ENCODE data around the gene KLHDC4. TPM values are rescaled to one million over a fixed set of nuclear protein-coding genes. Genes with fewer than 3 reads are reported as not detected.

KLHDC4 gene
- total RNA-seq, 1 experiment from 2014 or later = 50.7 TPM

DNA sequence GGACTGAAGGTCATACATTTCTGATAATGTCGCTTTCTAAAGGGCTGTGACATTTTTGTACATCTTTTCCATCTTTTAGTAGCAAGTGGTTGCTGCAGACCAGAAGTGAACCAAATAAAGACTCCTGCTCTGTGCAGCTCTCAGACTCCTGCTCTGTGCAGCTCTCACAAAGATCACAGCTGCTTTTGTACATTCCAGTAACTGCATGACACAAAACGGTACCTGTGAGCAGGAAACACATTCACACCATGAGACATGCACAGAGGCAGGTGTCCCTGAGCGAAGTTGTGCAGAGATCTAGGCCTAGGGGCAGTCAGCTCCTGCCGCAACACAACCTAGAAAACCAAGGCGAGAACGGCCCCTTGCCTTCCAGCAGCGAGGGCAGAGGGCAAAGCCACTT lies 67.5 kb downstream of the KLHDC4 start:
- ATAC-seq (no peak), DNase-seq (ENCODE audit: low read depth, low spot score) (no peak)
- BruUV-seq (replicated peaks) = no TSS peak
- POLR2A ChIA-PET = no interaction called here
- CTCF ChIA-PET = no interaction called here
- intact Hi-C loops (cut with micrococcal nuclease; ENCODE audit: unreplicated experiment) (no loop called here), in situ Hi-C loops (cut with HindIII; ENCODE audit: low pct_unique_long_range_greater_than_20kb, low sequenced_read_pairs) (no loop called here)
- Histone ChIP-seq H3K4me3 (ENCODE audit: low read depth in 2 of 2, low read length in 2 of 2) (no peak overlapping the region), H3K27ac (ENCODE audit: low read length) (no peak overlapping the region), H3K4me1 (ENCODE audit: control insufficient read depth, insufficient read depth, low read length) (no peaks in the 10 kb centered on the region), H3K9me3 (ENCODE audit: control insufficient read depth, insufficient read depth, low read depth, low read length) (no peaks in the 10 kb centered on the region), H3K36me3 (ENCODE audit: control insufficient read depth, insufficient read depth, low read length) (no peaks in the 10 kb centered on the region), H3K27me3 (ENCODE audit: control insufficient read depth, insufficient read depth, low read length) (no peaks in the 10 kb centered on the region)
- TF ChIP-seq POLR2AphosphoS5 (IDR thresholded peaks at IDR 0.05; ENCODE audit: low read depth, low read length) = no peak
- no peak for TF ChIP-seq TCF7L2 (IDR thresholded peaks at IDR 0.05; ENCODE audit: low read depth, low read length)
- TF ChIP-seq, protein P1, sequence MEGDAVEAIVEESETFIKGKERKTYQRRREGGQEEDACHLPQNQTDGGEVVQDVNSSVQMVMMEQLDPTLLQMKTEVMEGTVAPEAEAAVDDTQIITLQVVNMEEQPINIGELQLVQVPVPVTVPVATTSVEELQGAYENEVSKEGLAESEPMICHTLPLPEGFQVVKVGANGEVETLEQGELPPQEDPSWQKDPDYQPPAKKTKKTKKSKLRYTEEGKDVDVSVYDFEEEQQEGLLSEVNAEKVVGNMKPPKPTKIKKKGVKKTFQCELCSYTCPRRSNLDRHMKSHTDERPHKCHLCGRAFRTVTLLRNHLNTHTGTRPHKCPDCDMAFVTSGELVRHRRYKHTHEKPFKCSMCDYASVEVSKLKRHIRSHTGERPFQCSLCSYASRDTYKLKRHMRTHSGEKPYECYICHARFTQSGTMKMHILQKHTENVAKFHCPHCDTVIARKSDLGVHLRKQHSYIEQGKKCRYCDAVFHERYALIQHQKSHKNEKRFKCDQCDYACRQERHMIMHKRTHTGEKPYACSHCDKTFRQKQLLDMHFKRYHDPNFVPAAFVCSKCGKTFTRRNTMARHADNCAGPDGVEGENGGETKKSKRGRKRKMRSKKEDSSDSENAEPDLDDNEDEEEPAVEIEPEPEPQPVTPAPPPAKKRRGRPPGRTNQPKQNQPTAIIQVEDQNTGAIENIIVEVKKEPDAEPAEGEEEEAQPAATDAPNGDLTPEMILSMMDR (IDR thresholded peaks at IDR 0.05) = no peak

DNA sequence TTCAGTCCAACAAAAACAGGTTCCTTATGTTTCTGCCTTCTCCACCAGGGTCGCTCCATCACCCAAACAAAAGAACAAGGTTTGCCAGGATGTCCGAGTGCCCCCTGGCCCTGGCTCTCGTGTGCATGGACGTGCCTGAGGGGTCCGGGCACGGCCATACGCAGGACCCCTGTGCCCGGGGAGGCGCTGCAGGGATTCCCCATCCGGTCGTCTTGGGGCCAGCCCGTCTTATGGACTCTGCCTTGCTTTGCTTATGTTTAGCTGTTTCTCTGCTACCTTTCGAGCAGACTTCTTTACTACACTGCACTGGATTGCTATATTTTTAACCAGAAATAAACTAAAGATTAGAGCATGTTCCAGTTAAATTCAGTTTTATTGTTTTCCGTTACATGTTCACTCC lies 68.0 kb downstream of the KLHDC4 start:
- no peak for DNase-seq (ENCODE audit: low read depth, low spot score)
- no peaks in the 10 kb centered on the region for H3K27me3 ChIP-seq (ENCODE audit: control insufficient read depth, insufficient read depth, low read length)
- no TSS peak for BruUV-seq (replicated peaks)
- TF ChIP-seq TCF7L2 (IDR thresholded peaks at IDR 0.05; ENCODE audit: low read depth, low read length) = no peak
- TF ChIP-seq SIN3A (IDR thresholded peaks at IDR 0.05; ENCODE audit: borderline replicate concordance, insufficient read depth, low read depth, low read length) = no peak
- TF ChIP-seq, protein P1 (IDR thresholded peaks at IDR 0.05) = no peak
- no peak for TF ChIP-seq POLR2AphosphoS5 (IDR thresholded peaks at IDR 0.05; ENCODE audit: low read depth, low read length)
- TF ChIP-seq, protein P2, sequence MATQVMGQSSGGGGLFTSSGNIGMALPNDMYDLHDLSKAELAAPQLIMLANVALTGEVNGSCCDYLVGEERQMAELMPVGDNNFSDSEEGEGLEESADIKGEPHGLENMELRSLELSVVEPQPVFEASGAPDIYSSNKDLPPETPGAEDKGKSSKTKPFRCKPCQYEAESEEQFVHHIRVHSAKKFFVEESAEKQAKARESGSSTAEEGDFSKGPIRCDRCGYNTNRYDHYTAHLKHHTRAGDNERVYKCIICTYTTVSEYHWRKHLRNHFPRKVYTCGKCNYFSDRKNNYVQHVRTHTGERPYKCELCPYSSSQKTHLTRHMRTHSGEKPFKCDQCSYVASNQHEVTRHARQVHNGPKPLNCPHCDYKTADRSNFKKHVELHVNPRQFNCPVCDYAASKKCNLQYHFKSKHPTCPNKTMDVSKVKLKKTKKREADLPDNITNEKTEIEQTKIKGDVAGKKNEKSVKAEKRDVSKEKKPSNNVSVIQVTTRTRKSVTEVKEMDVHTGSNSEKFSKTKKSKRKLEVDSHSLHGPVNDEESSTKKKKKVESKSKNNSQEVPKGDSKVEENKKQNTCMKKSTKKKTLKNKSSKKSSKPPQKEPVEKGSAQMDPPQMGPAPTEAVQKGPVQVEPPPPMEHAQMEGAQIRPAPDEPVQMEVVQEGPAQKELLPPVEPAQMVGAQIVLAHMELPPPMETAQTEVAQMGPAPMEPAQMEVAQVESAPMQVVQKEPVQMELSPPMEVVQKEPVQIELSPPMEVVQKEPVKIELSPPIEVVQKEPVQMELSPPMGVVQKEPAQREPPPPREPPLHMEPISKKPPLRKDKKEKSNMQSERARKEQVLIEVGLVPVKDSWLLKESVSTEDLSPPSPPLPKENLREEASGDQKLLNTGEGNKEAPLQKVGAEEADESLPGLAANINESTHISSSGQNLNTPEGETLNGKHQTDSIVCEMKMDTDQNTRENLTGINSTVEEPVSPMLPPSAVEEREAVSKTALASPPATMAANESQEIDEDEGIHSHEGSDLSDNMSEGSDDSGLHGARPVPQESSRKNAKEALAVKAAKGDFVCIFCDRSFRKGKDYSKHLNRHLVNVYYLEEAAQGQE (IDR thresholded peaks at IDR 0.05; ENCODE audit: insufficient read depth in 1 of 2, low read depth in 2 of 2, low read length in 1 of 2) = no peak
- H3K9me3 ChIP-seq (ENCODE audit: control insufficient read depth, insufficient read depth, low read depth, low read length) = no peaks in the 10 kb centered on the region
- in situ Hi-C loops (cut with HindIII; ENCODE audit: low pct_unique_long_range_greater_than_20kb, low sequenced_read_pairs) = no loop called here
- no peaks in the 10 kb centered on the region for H3K4me1 ChIP-seq (ENCODE audit: control insufficient read depth, insufficient read depth, low read length)
- CTCF ChIA-PET = no interaction called here
- H3K4me3 ChIP-seq (ENCODE audit: low read depth in 2 of 2, low read length in 2 of 2) = no peak overlapping the region
- no peaks in the 10 kb centered on the region for H3K36me3 ChIP-seq (ENCODE audit: control insufficient read depth, insufficient read depth, low read length)
- no peak for ATAC-seq
- intact Hi-C loops (cut with micrococcal nuclease; ENCODE audit: unreplicated experiment) = no loop called here
- POLR2A ChIA-PET = no interaction called here
- no peak overlapping the region for H3K27ac ChIP-seq (ENCODE audit: low read length)

DNA sequence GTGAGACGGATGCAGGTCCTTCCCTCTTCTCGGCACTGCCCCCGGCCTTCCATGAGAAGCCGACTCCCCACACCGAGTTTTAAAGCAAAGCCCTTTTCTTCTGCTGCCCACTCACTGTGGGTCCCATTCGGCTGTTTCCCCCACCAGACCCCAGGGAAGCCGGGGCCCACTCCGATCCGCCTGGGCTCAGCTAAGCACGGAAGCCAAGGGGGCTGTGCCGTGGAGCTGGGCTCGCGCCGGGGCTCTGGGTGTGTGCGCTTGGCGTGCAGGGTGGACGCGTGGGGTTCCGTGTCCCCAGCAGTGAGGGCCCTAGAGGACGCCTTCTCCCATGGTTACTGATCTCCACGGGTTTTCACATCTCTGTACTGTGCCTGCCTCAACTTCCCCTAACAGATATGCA lies 68.5 kb downstream of the KLHDC4 start:
- Histone ChIP-seq H3K27me3 (ENCODE audit: control insufficient read depth, insufficient read depth, low read length) (no peaks in the 10 kb centered on the region), H3K36me3 (ENCODE audit: control insufficient read depth, insufficient read depth, low read length) (no peaks in the 10 kb centered on the region), H3K9me3 (ENCODE audit: control insufficient read depth, insufficient read depth, low read depth, low read length) (no peaks in the 10 kb centered on the region), H3K27ac (ENCODE audit: low read length) (no peak overlapping the region), H3K4me1 (ENCODE audit: control insufficient read depth, insufficient read depth, low read length) (no peaks in the 10 kb centered on the region), H3K4me3 (ENCODE audit: low read depth in 2 of 2, low read length in 2 of 2) (no peak overlapping the region)
- intact Hi-C loops (cut with micrococcal nuclease; ENCODE audit: unreplicated experiment) (no loop called here), in situ Hi-C loops (cut with HindIII; ENCODE audit: low pct_unique_long_range_greater_than_20kb, low sequenced_read_pairs) (no loop called here)
- DNase-seq (ENCODE audit: low read depth, low spot score) (no peak), ATAC-seq (no peak)
- BruUV-seq (replicated peaks) = no TSS peak
- ChIA-PET CTCF (no interaction called here), POLR2A (no interaction called here)
- TF ChIP-seq POLR2AphosphoS5 (IDR thresholded peaks at IDR 0.05; ENCODE audit: low read depth, low read length) (no peak), TCF7L2 (IDR thresholded peaks at IDR 0.05; ENCODE audit: low read depth, low read length) (no peak), SIN3A (IDR thresholded peaks at IDR 0.05; ENCODE audit: borderline replicate concordance, insufficient read depth, low read depth, low read length) (no peak)
- TF ChIP-seq, protein P1 (IDR thresholded peaks at IDR 0.05) = no peak
- TF ChIP-seq, protein P2 (IDR thresholded peaks at IDR 0.05; ENCODE audit: insufficient read depth in 1 of 2, low read depth in 2 of 2, low read length in 1 of 2) = no peak
